Endothelial cell of umbilical vein (primary cell): ENCODE data around the gene LYPLAL1. TPM values are rescaled to one million over a fixed set of nuclear protein-coding genes. Genes with fewer than 3 reads are reported as not detected.

ENCODE experiments used
- BruUV-seq: library from RNA; stranded (reverse); fragments of 400-500 nt; replicated peaks from 2 replicates; lab custom pipeline; 2021; lab: Mats Ljungman, UMichigan
- CTCF ChIA-PET: fragments of 300-600, 350-600 bp; sonication (Branson Sonifier 250); formaldehyde crosslinking; loops from one replicate; lab custom pipeline; 2021; ENCODE audit warnings: antibody characterized with exemption, inconsistent platforms; lab: Charles Lee
- POLR2A ChIA-PET: fragments of 300-600, 350-600 bp; sonication (Branson Sonifier 250); formaldehyde crosslinking; loops from one replicate; lab custom pipeline; 2021; ENCODE audit warnings: antibody characterized with exemption, inconsistent platforms; lab: Charles Lee
- DNase-seq: peaks from one replicate; pipeline ENCODE4 v3.0.0-alpha.2; 2011; ENCODE audit warnings: low read depth, low spot score
- FAIRE-seq: peaks from 2 replicates; lab custom pipeline; 2011; peaks lifted over from hg19 to GRCh38; lab: Jason Lieb, UNC
- H2AFZ ChIP-seq: 2 replicates; pipeline ENCODE4 v1.6.0; 2012; ENCODE audit warnings: low read depth, low read length, control low read depth, inconsistent platforms
- H3K27ac ChIP-seq: 2 replicates; pipeline ENCODE4 v1.5.1; 2011; ENCODE audit warnings: low read depth, mild to moderate bottlenecking, control low read depth, low read length, moderate library complexity; ENCODE audit not compliant: insufficient read depth
- H3K27me3 ChIP-seq, 2 experiments: 2 replicates each; pipeline versions ENCODE4 v1.6.0 to v1.6.1; 2011; ENCODE audit warnings: low read length in 2 of 2, mixed read lengths in 1 of 2; ENCODE audit not compliant: control insufficient read depth in 2 of 2, insufficient read depth in 2 of 2
- H3K36me3 ChIP-seq, 2 experiments: 2 replicates in 1 of 2; 3 replicates in 1 of 2; pipeline ENCODE4 v1.5.1; 2011; ENCODE audit warnings: low read length in 2 of 2, mild to moderate bottlenecking in 1 of 2, moderate library complexity in 1 of 2; ENCODE audit not compliant: control insufficient read depth in 2 of 2, insufficient read depth in 2 of 2; ENCODE audit errors: extremely low read depth in 1 of 2
- H3K4me1 ChIP-seq: 3 replicates; pipeline ENCODE4 v1.5.1; 2011; ENCODE audit warnings: mild to moderate bottlenecking, low read length; ENCODE audit not compliant: control insufficient read depth, insufficient read depth; ENCODE audit errors: extremely low read depth
- H3K4me2 ChIP-seq: 2 replicates; pipeline ENCODE4 v1.6.1; 2011; ENCODE audit warnings: low read length, control low read depth, mixed read lengths; ENCODE audit not compliant: insufficient read depth
- H3K4me3 ChIP-seq, 3 experiments: fragments of 200-600 bp in 1 of 3; sonication (generic), shearing (Covaris generic) in 1 of 3; replicated peaks in 1 of 3; 2 replicates each; pipeline ENCODE4 v1.5.1; 2011 to 2016; ENCODE audit warnings: control low read depth in 3 of 3, low read length in 3 of 3, mild to moderate bottlenecking in 2 of 3, inconsistent platforms in 1 of 3, low read depth in 1 of 3, moderate library complexity in 1 of 3; ENCODE audit not compliant: insufficient read depth in 1 of 3
- H3K79me2 ChIP-seq: 2 replicates; pipeline ENCODE4 v1.6.0; 2012; ENCODE audit warnings: low read length, inconsistent platforms; ENCODE audit not compliant: control insufficient read depth, insufficient read depth
- H3K9ac ChIP-seq: replicated peaks from 2 replicates; pipeline ENCODE3; 2011; ENCODE audit warnings: low read length, control low read depth; ENCODE audit not compliant: insufficient read depth; ENCODE audit errors: extremely low read depth
- H3K9me1 ChIP-seq: replicated peaks from 3 replicates; pipeline ENCODE4 v1.6.0; 2011; ENCODE audit warnings: mild to moderate bottlenecking, low read length; ENCODE audit not compliant: control insufficient read depth, insufficient read depth; ENCODE audit errors: extremely low read depth
- H3K9me3 ChIP-seq: replicated peaks from 2 replicates; pipeline ENCODE4 v1.5.1; 2012; ENCODE audit warnings: low read length, inconsistent platforms; ENCODE audit not compliant: control insufficient read depth, insufficient read depth
- H4K20me1 ChIP-seq: replicated peaks from 2 replicates; pipeline ENCODE3; 2011; ENCODE audit warnings: mild to moderate bottlenecking, low read length; ENCODE audit not compliant: control insufficient read depth, insufficient read depth; ENCODE audit errors: extremely low read depth
- CTCF ChIP-seq, 2 donors: IDR thresholded peaks; 1 replicate in 1 of 2; 2 replicates in 1 of 2; pipeline ENCODE4 v1.5.1; 2011; ENCODE audit warnings: low read length in 2 of 2, mild to moderate bottlenecking in 2 of 2, moderate library complexity in 2 of 2, control low read depth in 1 of 2, inconsistent platforms in 1 of 2, low read depth in 1 of 2; ENCODE audit not compliant: insufficient read depth in 1 of 2; ENCODE audit errors: extremely low read depth in 1 of 2
- EZH2 ChIP-seq: IDR thresholded peaks from 2 replicates; pipeline ENCODE4 v1.6.1; 2012; ENCODE audit warnings: borderline replicate concordance, low read depth, mild to moderate bottlenecking, moderate library complexity, low read length, inconsistent platforms; ENCODE audit not compliant: severe bottlenecking
- FOS ChIP-seq: IDR thresholded peaks from 2 replicates; pipeline ENCODE4 v1.6.1; 2011; ENCODE audit warnings: mild to moderate bottlenecking, low read length, moderate library complexity, borderline replicate concordance; ENCODE audit not compliant: insufficient read depth
- GATA2 ChIP-seq: IDR thresholded peaks from 2 replicates; pipeline ENCODE4 v1.7.0; 2011; ENCODE audit warnings: low read depth, mild to moderate bottlenecking, moderate library complexity, mixed read lengths, low read length; ENCODE audit not compliant: insufficient read length, insufficient read depth
- JUN ChIP-seq: IDR thresholded peaks from 2 replicates; pipeline ENCODE4 v1.6.1; 2011; ENCODE audit warnings: borderline replicate concordance, low read depth; ENCODE audit not compliant: insufficient read length, insufficient read depth
- MAX ChIP-seq: IDR thresholded peaks from 2 replicates; pipeline ENCODE4 v1.6.1; 2011; ENCODE audit not compliant: insufficient read depth, insufficient read length
- MYC ChIP-seq: IDR thresholded peaks from one replicate; pipeline ENCODE4 v1.6.1; 2011; ENCODE audit warnings: mild to moderate bottlenecking, low read depth, low read length
- POLR2A ChIP-seq: IDR thresholded peaks from 2 replicates; pipeline ENCODE4 v1.6.1; 2012; ENCODE audit warnings: low read depth, mild to moderate bottlenecking, control low read depth, low read length
- POLR2AphosphoS5 ChIP-seq: IDR thresholded peaks from 2 replicates; pipeline ENCODE4 v1.6.1; 2012; ENCODE audit warnings: low read depth, mild to moderate bottlenecking, control low read depth, low read length, moderate library complexity; ENCODE audit not compliant: insufficient read depth
- dilution Hi-C: fragments of 300-500 bp; cut with MboI; formaldehyde crosslinking; loops from one replicate; pipeline ENCODE4 v1.15.0; 2019; ENCODE audit warnings: low sequenced_read_pairs; ENCODE audit not compliant: extremely low pct_ligation_motif_present
- intact Hi-C: fragments of 100-400 bp; cut with micrococcal nuclease; formaldehyde crosslinking; loops from one replicate; pipeline ENCODE4 v1.10.0; 2022
- polyA plus RNA-seq, 4 experiments: library from polyadenylated mRNA; depleted of rRNA in 3 of 4; stranded (reverse) in 3 of 4; unstranded in 1 of 4; fragments of >200 nt; gene quantifications; 2 replicates each; pipeline versions ENCODE4 v1.2.1 to v1.2.3, GENCODE V29; 2011 to 2012; ENCODE audit warnings: missing spikeins in 1 of 4
- total RNA-seq: library from RNA; stranded (reverse); gene quantifications from 2 replicates; pipeline ENCODE4 v1.2.3, GENCODE V29; 2021

Gene LYPLAL1
- total and polyA plus RNA-seq, 2 donors (not counting 3 experiments of a cell fraction or from before 2014, with no cell fraction given): 7.4 to 25.4 TPM

GRCh38 chr1:219184337-219184736 lies 10.7 kb downstream of the LYPLAL1 start:
- FAIRE-seq (no peak), DNase-seq (no peak)
- H3K4me3 ChIP-seq: no peak overlapping the region
- BruUV-seq: no TSS peak
- H3K9me3 ChIP-seq: no peaks in the 10 kb centered on the region
- no peak overlapping the region for H2AFZ ChIP-seq
- no peaks in the 10 kb centered on the region for H3K27me3 ChIP-seq
- POLR2A ChIA-PET: no interaction called here
- H3K9me1 ChIP-seq: no peaks in the 10 kb centered on the region
- H4K20me1 ChIP-seq: no peaks in the 10 kb centered on the region
- TF ChIP-seq EZH2 (no peak), POLR2AphosphoS5 (no peak), MYC (no peak), JUN (no peak), POLR2A (no peak), GATA2 (no peak), MAX (no peak), FOS (no peak), CTCF (IDR thresholded peaks at IDR 0.05; ENCODE audit: extremely low read depth in 1 of 2, insufficient read depth in 1 of 2, low read depth in 1 of 2, low read length in 2 of 2) (no peak)
- intact Hi-C loops: loop anchor here (10.0 kb wide), 1 partner anchor 870 kb away; no protein-coding TSS in a partner anchor
- no peak overlapping the region for H3K9ac ChIP-seq
- peak overlapping the region; percentile 24 for H3K4me2 ChIP-seq
- dilution Hi-C loops: no loop called here
- H3K27ac ChIP-seq: no peak overlapping the region
- peaks cover 23% of the 10 kb centered on the region for H3K4me1 ChIP-seq
- CTCF ChIA-PET: no interaction called here
- H3K36me3 ChIP-seq: no peaks in the 10 kb centered on the region
- H3K79me2 ChIP-seq: peaks cover 9% of the 10 kb centered on the region
